ENCODE results near the gene RELN.

DNA sequence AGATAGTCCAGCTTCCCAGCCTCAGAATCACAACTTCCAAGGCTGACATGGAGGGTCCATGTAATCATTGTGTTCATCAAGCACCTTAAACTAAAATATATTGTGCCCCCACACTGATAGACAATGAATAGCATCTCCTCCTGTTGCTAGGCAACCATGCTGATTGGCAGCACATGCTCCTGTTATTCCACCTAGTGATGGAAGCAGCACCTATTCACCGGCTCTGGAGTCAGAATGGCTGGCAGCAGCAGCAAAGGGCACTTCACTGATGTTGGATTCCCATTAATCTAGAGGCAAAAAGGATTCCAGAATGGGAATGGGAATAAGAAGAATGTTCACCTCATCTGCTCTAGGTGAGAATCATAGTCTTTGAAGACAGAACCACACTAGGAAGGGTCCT is 55.0 kb downstream of the RELN start:
- TF ChIP-seq ZBTB10 (tag by site-specific recombination; IDR thresholded peaks at IDR 0.05): no peak
- TF ChIP-seq ZNF777 (tag by site-specific recombination; IDR thresholded peaks at IDR 0.05; ENCODE audit: borderline replicate concordance): no peak
- TF ChIP-seq, protein P1, sequence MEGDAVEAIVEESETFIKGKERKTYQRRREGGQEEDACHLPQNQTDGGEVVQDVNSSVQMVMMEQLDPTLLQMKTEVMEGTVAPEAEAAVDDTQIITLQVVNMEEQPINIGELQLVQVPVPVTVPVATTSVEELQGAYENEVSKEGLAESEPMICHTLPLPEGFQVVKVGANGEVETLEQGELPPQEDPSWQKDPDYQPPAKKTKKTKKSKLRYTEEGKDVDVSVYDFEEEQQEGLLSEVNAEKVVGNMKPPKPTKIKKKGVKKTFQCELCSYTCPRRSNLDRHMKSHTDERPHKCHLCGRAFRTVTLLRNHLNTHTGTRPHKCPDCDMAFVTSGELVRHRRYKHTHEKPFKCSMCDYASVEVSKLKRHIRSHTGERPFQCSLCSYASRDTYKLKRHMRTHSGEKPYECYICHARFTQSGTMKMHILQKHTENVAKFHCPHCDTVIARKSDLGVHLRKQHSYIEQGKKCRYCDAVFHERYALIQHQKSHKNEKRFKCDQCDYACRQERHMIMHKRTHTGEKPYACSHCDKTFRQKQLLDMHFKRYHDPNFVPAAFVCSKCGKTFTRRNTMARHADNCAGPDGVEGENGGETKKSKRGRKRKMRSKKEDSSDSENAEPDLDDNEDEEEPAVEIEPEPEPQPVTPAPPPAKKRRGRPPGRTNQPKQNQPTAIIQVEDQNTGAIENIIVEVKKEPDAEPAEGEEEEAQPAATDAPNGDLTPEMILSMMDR (tag by site-specific recombination; IDR thresholded peaks at IDR 0.05): no peak
- no peak for TF ChIP-seq ZBTB20 (tag by site-specific recombination; IDR thresholded peaks at IDR 0.05)
- TF ChIP-seq, protein P2, sequence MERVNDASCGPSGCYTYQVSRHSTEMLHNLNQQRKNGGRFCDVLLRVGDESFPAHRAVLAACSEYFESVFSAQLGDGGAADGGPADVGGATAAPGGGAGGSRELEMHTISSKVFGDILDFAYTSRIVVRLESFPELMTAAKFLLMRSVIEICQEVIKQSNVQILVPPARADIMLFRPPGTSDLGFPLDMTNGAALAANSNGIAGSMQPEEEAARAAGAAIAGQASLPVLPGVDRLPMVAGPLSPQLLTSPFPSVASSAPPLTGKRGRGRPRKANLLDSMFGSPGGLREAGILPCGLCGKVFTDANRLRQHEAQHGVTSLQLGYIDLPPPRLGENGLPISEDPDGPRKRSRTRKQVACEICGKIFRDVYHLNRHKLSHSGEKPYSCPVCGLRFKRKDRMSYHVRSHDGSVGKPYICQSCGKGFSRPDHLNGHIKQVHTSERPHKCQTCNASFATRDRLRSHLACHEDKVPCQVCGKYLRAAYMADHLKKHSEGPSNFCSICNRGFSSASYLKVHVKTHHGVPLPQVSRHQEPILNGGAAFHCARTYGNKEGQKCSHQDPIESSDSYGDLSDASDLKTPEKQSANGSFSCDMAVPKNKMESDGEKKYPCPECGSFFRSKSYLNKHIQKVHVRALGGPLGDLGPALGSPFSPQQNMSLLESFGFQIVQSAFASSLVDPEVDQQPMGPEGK (tag by site-specific recombination; IDR thresholded peaks at IDR 0.05): no peak
- no peak for TF ChIP-seq ZFP41 (tag by site-specific recombination; IDR thresholded peaks at IDR 0.05; ENCODE audit: borderline replicate concordance)
- no peak for TF ChIP-seq ZNF121 (tag by site-specific recombination; IDR thresholded peaks at IDR 0.05)
- no peak for TF ChIP-seq ZBTB1 (tag by site-specific recombination; IDR thresholded peaks at IDR 0.05)
- TF ChIP-seq ZSCAN30 (tag by site-specific recombination; IDR thresholded peaks at IDR 0.05): no peak
- TF ChIP-seq, protein P3, sequence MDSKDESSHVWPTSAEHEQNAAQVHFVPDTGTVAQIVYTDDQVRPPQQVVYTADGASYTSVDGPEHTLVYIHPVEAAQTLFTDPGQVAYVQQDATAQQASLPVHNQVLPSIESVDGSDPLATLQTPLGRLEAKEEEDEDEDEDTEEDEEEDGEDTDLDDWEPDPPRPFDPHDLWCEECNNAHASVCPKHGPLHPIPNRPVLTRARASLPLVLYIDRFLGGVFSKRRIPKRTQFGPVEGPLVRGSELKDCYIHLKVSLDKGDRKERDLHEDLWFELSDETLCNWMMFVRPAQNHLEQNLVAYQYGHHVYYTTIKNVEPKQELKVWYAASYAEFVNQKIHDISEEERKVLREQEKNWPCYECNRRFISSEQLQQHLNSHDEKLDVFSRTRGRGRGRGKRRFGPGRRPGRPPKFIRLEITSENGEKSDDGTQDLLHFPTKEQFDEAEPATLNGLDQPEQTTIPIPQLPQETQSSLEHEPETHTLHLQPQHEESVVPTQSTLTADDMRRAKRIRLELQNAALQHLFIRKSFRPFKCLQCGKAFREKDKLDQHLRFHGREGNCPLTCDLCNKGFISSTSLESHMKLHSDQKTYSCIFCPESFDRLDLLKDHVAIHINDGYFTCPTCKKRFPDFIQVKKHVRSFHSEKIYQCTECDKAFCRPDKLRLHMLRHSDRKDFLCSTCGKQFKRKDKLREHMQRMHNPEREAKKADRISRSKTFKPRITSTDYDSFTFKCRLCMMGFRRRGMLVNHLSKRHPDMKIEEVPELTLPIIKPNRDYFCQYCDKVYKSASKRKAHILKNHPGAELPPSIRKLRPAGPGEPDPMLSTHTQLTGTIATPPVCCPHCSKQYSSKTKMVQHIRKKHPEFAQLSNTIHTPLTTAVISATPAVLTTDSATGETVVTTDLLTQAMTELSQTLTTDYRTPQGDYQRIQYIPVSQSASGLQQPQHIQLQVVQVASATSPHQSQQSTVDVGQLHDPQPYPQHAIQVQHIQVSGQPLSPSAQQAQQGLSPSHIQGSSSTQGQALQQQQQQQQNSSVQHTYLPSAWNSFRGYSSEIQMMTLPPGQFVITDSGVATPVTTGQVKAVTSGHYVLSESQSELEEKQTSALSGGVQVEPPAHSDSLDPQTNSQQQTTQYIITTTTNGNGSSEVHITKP (tag by site-specific recombination; IDR thresholded peaks at IDR 0.05): no peak
- TF ChIP-seq, protein P4, sequence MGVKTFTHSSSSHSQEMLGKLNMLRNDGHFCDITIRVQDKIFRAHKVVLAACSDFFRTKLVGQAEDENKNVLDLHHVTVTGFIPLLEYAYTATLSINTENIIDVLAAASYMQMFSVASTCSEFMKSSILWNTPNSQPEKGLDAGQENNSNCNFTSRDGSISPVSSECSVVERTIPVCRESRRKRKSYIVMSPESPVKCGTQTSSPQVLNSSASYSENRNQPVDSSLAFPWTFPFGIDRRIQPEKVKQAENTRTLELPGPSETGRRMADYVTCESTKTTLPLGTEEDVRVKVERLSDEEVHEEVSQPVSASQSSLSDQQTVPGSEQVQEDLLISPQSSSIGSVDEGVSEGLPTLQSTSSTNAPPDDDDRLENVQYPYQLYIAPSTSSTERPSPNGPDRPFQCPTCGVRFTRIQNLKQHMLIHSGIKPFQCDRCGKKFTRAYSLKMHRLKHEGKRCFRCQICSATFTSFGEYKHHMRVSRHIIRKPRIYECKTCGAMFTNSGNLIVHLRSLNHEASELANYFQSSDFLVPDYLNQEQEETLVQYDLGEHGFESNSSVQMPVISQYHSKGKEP (tag by site-specific recombination; IDR thresholded peaks at IDR 0.05): no peak
- no peak for TF ChIP-seq ZNF677 (tag by site-specific recombination; IDR thresholded peaks at IDR 0.05)
- no peak for TF ChIP-seq KLF16 (tag by site-specific recombination; IDR thresholded peaks at IDR 0.05)

Measured in HEK293 (cell line).